HepG2 (cell line): ENCODE data around the gene RHOBTB3. TPM values are rescaled to one million over a fixed set of nuclear protein-coding genes. Genes with fewer than 3 reads are reported as not detected.

ENCODE experiments used
- ASH2L ChIP-seq: fragments of 300-600, 200-600 bp; sonication (generic); IDR thresholded peaks from 2 replicates; pipeline ENCODE4 v1.7.0; 2017; ENCODE audit warnings: low read depth, mild to moderate bottlenecking, moderate library complexity, mixed read lengths, low read length; ENCODE audit not compliant: insufficient read length
- ATF2 ChIP-seq: sonication (generic); formaldehyde crosslinking; IDR thresholded peaks from 2 replicates; pipeline ENCODE4 v1.4.0; 2020; ENCODE audit warnings: missing genetic modification reagents
- CCAR2 ChIP-seq: fragments of 200-400 bp; formaldehyde crosslinking; optimal IDR thresholded peaks from 2 replicates; pipeline ENCODE3; 2018; ENCODE audit warnings: low read depth, mild to moderate bottlenecking, low read length, moderate library complexity
- E2F2 ChIP-seq: sonication (generic); formaldehyde crosslinking; IDR thresholded peaks from 2 replicates; pipeline ENCODE4 v1.4.0; 2020; ENCODE audit warnings: missing genetic modification reagents, borderline replicate concordance
- FUBP1 ChIP-seq: sonication (generic); formaldehyde crosslinking; IDR thresholded peaks from 2 replicates; pipeline ENCODE4 v1.5.1; 2020; ENCODE audit warnings: missing genetic modification reagents, mild to moderate bottlenecking, borderline replicate concordance
- HDAC1 ChIP-seq: sonication (generic); formaldehyde crosslinking; IDR thresholded peaks from 2 replicates; pipeline ENCODE4 v1.5.1; 2020; ENCODE audit warnings: mild to moderate bottlenecking, missing genetic modification reagents
- HDAC2 ChIP-seq: sonication (generic); formaldehyde crosslinking; IDR thresholded peaks from 2 replicates; pipeline ENCODE4 v1.4.0; 2020; ENCODE audit warnings: missing genetic modification reagents
- KLF6 ChIP-seq: IDR thresholded peaks from 2 replicates; pipeline ENCODE4 v1.8.0; 2016; ENCODE audit warnings: missing biosample characterization, missing genetic modification reagents
- KMT2A ChIP-seq: sonication (generic); formaldehyde crosslinking; IDR thresholded peaks from 2 replicates; pipeline ENCODE4 v1.4.0; 2020; ENCODE audit warnings: missing genetic modification reagents
- MBNL3 ChIP-seq: fragments of 250-450 bp; sonication (Bioruptor Pico); conservative IDR thresholded peaks from 2 replicates; pipeline ENCODE4 v1.8.0; 2022; ENCODE audit warnings: mild to moderate bottlenecking, inconsistent platforms
- NBN ChIP-seq: fragments of 450-650 bp; conservative IDR thresholded peaks from 2 replicates; pipeline ENCODE4 v1.6.1; 2017
- POGZ ChIP-seq: sonication (generic); formaldehyde crosslinking; IDR thresholded peaks from 2 replicates; pipeline ENCODE4 v1.4.0; 2020; ENCODE audit warnings: mild to moderate bottlenecking, missing genetic modification reagents
- RXRB ChIP-seq: IDR thresholded peaks from 2 replicates; pipeline ENCODE4 v1.6.1; 2016; ENCODE audit warnings: borderline replicate concordance, missing genetic modification reagents, missing compliant biosample characterization
- SALL2 ChIP-seq: sonication (generic); formaldehyde crosslinking; IDR thresholded peaks from 2 replicates; pipeline ENCODE4 v1.8.1; 2023; ENCODE audit warnings: mild to moderate bottlenecking, missing genetic modification reagents, inconsistent platforms
- SKI ChIP-seq: fragments of 450-650 bp; IDR thresholded peaks from one replicate; pipeline ENCODE4 v1.6.1; 2018; ENCODE audit warnings: mild to moderate bottlenecking; ENCODE audit not compliant: partially characterized antibody
- TBX3 ChIP-seq: fragments of 450-650 bp; IDR thresholded peaks from 2 replicates; pipeline ENCODE4 v1.6.1; 2017; ENCODE audit warnings: antibody characterized with exemption, mild to moderate bottlenecking, inconsistent platforms, borderline replicate concordance
- TMF1 ChIP-seq: sonication (generic); formaldehyde crosslinking; IDR thresholded peaks from 2 replicates; pipeline ENCODE4 v1.8.1; 2022; ENCODE audit warnings: low read depth, missing genetic modification reagents
- ZBTB1 ChIP-seq: sonication (generic); formaldehyde crosslinking; IDR thresholded peaks from 2 replicates; pipeline ENCODE4 v1.4.0; 2020; ENCODE audit warnings: missing genetic modification reagents, borderline replicate concordance
- ZBTB14 ChIP-seq: sonication (generic); formaldehyde crosslinking; IDR thresholded peaks from 2 replicates; pipeline ENCODE4 v1.4.0; 2020; ENCODE audit warnings: missing genetic modification reagents
- polyA plus RNA-seq, 8 experiments: library from polyadenylated mRNA; depleted of rRNA in 3 of 8; stranded (reverse) in 7 of 8; unstranded in 1 of 8; fragments of >200 nt; fragmentation: Illumina TruSeq in 4 of 8; extraction: Trizol in 4 of 8; gene quantifications; 2 replicates each; pipeline versions ENCODE4 v1.2.1 to v1.2.3, GENCODE V29; 2011 to 2016; ENCODE audit warnings: low read depth in 4 of 8, missing spikeins in 1 of 8, mixed read lengths in 1 of 8; ENCODE audit not compliant: insufficient read depth in 1 of 8
- total RNA-seq, 5 experiments: library from RNA; depleted of rRNA; stranded (reverse); fragments of >200 nt; fragmentation: Illumina TruSeq; extraction: Trizol; gene quantifications; 2 replicates each; pipeline ENCODE4 v1.2.3, GENCODE V29; 2016; ENCODE audit warnings: low read depth in 1 of 5
- TF ChIP-seq, protein P1 (sequence below): sonication (generic); formaldehyde crosslinking; IDR thresholded peaks from 2 replicates; pipeline ENCODE4 v1.8.1; 2023; ENCODE audit warnings: mild to moderate bottlenecking, missing genetic modification reagents, borderline replicate concordance
- TF ChIP-seq, protein P2 (sequence below): sonication (generic); formaldehyde crosslinking; IDR thresholded peaks from 2 replicates; pipeline ENCODE4 v1.5.1; 2020; ENCODE audit warnings: missing genetic modification reagents, mild to moderate bottlenecking, borderline replicate concordance

Gene RHOBTB3
- total and polyA plus RNA-seq, 2 of the 13 experiments (the other 11 are each of a cell fraction or from before 2014, with no cell fraction given): 31.6 to 35.4 TPM

- TF ChIP-seq KMT2A (CRISPR knock-in tag) (peak; percentile 33; the same call in 1 of the 2 replicates), HDAC2 (peak; percentile 77), CCAR2 (no peak), ZBTB1 (no peak), RXRB (CRISPR knock-in tag) (no peak; the same call in 1 of the 2 replicates), SKI (peak; percentile 18), MBNL3 (CRISPR knock-in tag) (no peak), ZBTB14 (no peak), FUBP1 (CRISPR knock-in tag) (no peak), HDAC1 (CRISPR knock-in tag) (peak; percentile 64; the same call in 1 of the 2 replicates), TBX3 (no peak), POGZ (CRISPR knock-in tag) (peak; percentile 73), ASH2L (peak; percentile 78), NBN (no peak), E2F2 (CRISPR knock-in tag) (no peak), SALL2 (CRISPR knock-in tag) (no peak), ATF2 (CRISPR knock-in tag) (no peak), TMF1 (CRISPR knock-in tag) (no peak), KLF6 (no peak)
- TF ChIP-seq, protein P1, sequence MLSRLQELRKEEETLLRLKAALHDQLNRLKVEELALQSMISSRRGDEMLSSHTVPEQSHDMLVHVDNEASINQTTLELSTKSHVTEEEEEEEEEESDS: no peak
- TF ChIP-seq, protein P2, sequence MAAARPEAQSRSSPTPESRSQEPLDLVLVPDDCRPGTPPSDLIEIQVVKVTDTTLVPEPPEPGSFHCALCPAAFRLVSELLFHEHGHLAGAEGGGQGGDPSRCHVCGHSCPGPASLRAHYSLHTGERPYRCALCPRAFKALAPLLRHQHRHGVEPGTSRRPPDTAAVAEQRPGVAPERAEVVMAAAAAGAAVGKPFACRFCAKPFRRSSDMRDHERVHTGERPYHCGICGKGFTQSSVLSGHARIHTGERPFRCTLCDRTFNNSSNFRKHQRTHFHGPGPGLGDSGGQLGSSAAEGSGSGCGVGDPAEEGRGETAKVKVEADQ (CRISPR knock-in tag): no peak
Measured at GRCh38 chr5:95803271-95804148, 72.4 kb downstream of the RHOBTB3 start (continued).
